ENCODE results near the gene ZNF124.
"Not testable (repeated sequence)": the region's sequence is repeated elsewhere in the genome, so short reads cannot be mapped to it uniquely, and the experiment has no call there.

ZNF124 gene

GRCh38 chr1:247172996-247173395 is 1.2 kb upstream of the ZNF124 start:
- DNase-seq (ENCODE audit: low read depth in 3 of 3) = no peak

GRCh38 chr1:247171443-247171842 is 377 bp downstream of the ZNF124 start:
- DNase-seq (ENCODE audit: low read depth in 3 of 3) = not testable (repeated sequence)

- no peak for DNase-seq (ENCODE audit: low read depth in 3 of 3)
These were observed 6.1 kb downstream of the ZNF124 start for GRCh38 chr1:247165674-247166073.

GRCh38 chr1:247164694-247165093 is 7.1 kb downstream of the ZNF124 start:
- no peak for DNase-seq (ENCODE audit: low read depth in 3 of 3)

- DNase-seq (ENCODE audit: low read depth in 3 of 3) = no peak
These were observed 15.0 kb downstream of the ZNF124 start for GRCh38 chr1:247156787-247157232.

- DNase-seq (ENCODE audit: low read depth in 3 of 3) = no peak
These were observed 24.0 kb downstream of the ZNF124 start for GRCh38 chr1:247147781-247148180.

- not testable (repeated sequence) for DNase-seq (ENCODE audit: low read depth in 3 of 3)
These were observed 24.7 kb downstream of the ZNF124 start for GRCh38 chr1:247147120-247147519.

- no peak for DNase-seq (ENCODE audit: low read depth in 3 of 3)
These were observed 25.1 kb downstream of the ZNF124 start for GRCh38 chr1:247146671-247147070.

GRCh38 chr1:247145279-247145678 is 26.5 kb downstream of the ZNF124 start:
- no peak for DNase-seq (ENCODE audit: low read depth in 3 of 3)

- not testable (repeated sequence) for DNase-seq (ENCODE audit: low read depth in 3 of 3)
These were observed 32.3 kb downstream of the ZNF124 start for GRCh38 chr1:247139557-247139956.

GRCh38 chr1:247131236-247131635 is 40.6 kb downstream of the ZNF124 start:
- no peak for DNase-seq (ENCODE audit: low read depth in 3 of 3)

- not testable (repeated sequence) for DNase-seq (ENCODE audit: low read depth in 3 of 3)
These were observed 44.1 kb downstream of the ZNF124 start for GRCh38 chr1:247127519-247128282.

- not testable (repeated sequence) for DNase-seq (ENCODE audit: low read depth in 3 of 3)
These were observed 45.2 kb downstream of the ZNF124 start for GRCh38 chr1:247126601-247127000.

GRCh38 chr1:247126166-247126565 is 45.7 kb downstream of the ZNF124 start:
- not testable (repeated sequence) for DNase-seq (ENCODE audit: low read depth in 3 of 3)

- DNase-seq (ENCODE audit: low read depth in 3 of 3) = no peak
These were observed 50.4 kb downstream of the ZNF124 start for GRCh38 chr1:247121382-247121781.

GRCh38 chr1:247120408-247120668 is 51.5 kb downstream of the ZNF124 start:
- not testable (repeated sequence) for DNase-seq (ENCODE audit: low read depth in 3 of 3)

GRCh38 chr1:247119600-247120407 is 52.0 kb downstream of the ZNF124 start:
- no peak for DNase-seq (ENCODE audit: low read depth in 3 of 3)

GRCh38 chr1:247118946-247119446 is 52.8 kb downstream of the ZNF124 start:
- no peak for DNase-seq (ENCODE audit: low read depth in 3 of 3)

GRCh38 chr1:247115545-247115944 is 56.3 kb downstream of the ZNF124 start:
- no peak for DNase-seq (ENCODE audit: low read depth in 3 of 3)

GRCh38 chr1:247115141-247115510 is 56.7 kb downstream of the ZNF124 start:
- DNase-seq (ENCODE audit: low read depth in 3 of 3) = no peak

- no peak for DNase-seq (ENCODE audit: low read depth in 3 of 3)
These were observed 57.3 kb downstream of the ZNF124 start for GRCh38 chr1:247114351-247115140.

GRCh38 chr1:247113733-247114271 is 58.0 kb downstream of the ZNF124 start:
- no peak for DNase-seq (ENCODE audit: low read depth in 3 of 3)

Data from stimulated activated CD4-positive, alpha-beta T cell treated with anti-CD3 and anti-CD28 coated beads, TNF-alpha, amount 100 ng/mL, for 4 hours (primary cell).